ENCODE measurements around the gene IL4R.

IL4R gene

GRCh38 chr16:27363246-27363632 is 49.5 kb downstream of the IL4R start:
- ATAC-seq = no peak

DNA sequence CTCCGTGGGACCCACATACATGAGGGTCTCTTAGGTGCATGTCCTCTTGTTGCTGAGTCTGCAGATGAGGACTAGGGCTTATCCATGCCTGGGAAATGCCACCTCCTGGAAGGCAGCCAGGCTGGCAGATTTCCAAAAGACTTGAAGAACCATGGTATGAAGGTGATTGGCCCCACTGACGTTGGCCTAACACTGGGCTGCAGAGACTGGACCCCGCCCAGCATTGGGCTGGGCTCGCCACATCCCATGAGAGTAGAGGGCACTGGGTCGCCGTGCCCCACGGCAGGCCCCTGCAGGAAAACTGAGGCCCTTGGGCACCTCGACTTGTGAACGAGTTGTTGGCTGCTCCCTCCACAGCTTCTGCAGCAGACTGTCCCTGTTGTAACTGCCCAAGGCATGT is 50.0 kb downstream of the IL4R start:
- no peak for ATAC-seq

DNA sequence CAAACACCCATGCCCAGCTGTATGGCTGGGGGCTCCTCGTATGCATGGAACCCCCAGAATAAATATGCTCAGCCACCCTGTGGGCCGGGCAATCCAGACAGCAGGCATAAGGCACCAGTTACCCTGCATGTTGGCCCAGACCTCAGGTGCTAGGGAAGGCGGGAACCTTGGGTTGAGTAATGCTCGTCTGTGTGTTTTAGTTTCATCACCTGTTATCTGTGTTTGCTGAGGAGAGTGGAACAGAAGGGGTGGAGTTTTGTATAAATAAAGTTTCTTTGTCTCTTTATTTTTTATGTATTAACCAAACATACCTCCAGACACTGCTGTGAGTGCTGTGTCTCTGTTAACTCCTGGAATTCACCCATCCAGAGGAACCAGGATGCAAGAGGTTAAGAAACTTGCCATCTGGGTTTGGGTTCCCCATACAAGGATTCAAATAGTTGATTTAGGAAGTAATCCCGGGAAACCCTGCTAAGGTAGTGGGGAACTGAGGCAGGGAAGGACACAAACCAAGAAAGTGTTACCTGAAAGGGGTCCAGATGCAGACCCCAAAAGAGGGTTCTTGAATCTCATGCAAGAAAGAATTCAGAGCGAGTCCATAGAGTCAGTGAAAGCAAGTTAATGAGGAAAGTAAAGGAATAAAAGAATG is 50.8 kb downstream of the IL4R start:
- no peak for ATAC-seq

DNA sequence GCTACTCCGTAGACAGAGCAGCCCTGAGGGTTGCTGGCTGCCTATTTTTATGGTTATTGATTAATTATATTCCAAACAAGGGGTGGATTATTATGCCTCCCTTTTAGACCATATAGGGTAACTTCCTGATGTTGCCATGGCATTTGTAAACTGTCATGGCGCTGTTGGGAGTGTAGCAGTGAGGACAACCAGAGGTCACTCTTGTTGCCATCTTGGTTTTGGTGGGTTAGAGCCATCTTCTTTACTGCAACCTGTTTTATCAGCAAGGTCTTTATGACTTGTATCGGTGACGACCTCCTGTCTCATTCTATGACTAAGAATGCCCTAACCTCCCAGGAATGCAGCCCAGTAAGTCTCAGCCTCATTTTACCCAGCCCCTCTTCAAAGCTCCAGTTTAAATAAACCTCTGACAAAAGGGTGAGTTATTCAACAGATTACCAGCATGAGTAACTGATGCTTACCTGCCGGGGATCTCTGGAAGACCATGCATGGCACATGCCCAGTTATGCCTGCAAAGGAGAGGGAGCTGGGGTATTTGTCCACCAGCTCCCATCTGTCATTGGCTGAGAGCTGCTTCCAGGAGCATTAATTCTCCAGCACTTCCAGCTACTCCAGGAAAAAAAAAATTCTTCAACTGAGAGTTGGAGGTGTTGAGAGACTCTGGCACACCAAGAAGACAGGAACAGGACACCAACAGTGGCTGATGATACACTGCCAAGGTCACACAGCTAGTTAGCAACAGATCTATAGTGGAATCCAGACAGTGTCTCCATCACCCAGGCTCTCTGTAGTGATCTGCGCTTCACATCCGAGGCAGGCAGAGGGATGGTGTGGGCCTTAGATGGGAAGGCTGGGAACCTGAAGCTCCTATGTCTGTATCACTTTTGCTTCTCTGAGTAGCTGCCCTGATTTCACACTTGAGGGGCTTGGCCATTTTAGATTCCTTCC is 51.6 kb downstream of the IL4R start:
- peak; percentile 12 to 22 for ATAC-seq

DNA sequence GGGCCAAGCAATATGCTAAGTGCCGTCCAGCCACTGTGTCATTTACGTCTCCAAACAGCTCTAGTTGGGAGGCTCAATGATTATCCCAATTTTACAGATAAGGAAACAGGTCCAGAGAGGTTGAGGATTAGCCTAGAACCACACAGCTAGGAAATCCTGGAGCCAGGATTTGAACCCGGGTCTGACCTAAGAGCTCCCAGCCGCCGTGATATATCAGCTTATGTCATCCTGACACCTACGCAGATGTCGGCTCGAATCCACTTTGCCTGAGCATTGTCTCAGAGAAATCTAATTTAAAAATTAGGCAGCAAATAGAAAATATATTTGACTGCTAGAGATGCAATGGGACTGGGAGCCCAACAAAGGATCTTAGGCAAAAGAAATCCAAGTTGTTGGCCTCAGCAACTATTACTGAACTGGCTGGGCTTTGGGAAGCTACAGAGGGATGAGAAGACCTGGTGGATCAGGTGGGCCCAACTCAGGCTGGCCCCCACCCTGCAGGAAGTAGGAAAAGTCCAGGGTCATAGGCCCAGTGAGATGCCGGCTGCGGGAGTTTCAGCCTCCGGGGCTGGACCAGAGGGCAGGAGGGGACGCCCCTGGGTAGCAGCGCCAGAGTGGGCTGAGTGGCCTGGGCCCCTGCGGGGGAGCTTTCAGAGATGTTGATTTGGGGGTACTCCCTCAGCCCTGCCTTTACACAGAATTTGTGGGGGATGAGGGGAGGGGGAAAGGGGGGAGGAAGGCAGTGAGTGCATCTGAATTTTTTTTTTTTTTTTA is 53.1 kb downstream of the IL4R start:
- peak; percentile 0 to 2 for ATAC-seq

GRCh38 chr16:27367461-27368357 is 53.9 kb downstream of the IL4R start:
- ATAC-seq = peak; percentile 80

DNA sequence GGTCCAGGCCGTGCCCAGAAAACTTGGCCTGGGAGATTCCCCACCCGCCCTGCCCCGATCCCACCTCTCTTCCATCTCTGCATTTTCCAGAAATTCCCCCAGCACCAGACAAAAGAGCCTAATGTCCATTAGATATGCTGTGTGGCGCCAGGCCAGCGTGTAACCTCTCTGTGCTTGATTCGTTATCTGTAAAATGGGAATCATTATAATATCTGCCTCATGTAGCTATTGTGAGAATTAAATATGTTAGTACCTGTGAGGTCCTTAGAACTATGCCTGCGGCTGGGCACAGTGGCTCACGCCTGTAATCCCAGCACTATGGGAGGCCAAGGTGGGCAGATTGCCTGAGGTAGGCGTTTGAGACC is 54.6 kb downstream of the IL4R start:
- ATAC-seq = no peak

- ATAC-seq = no peak
These were observed 56.0 kb downstream of the IL4R start for GRCh38 chr16:27369806-27370205.

DNA sequence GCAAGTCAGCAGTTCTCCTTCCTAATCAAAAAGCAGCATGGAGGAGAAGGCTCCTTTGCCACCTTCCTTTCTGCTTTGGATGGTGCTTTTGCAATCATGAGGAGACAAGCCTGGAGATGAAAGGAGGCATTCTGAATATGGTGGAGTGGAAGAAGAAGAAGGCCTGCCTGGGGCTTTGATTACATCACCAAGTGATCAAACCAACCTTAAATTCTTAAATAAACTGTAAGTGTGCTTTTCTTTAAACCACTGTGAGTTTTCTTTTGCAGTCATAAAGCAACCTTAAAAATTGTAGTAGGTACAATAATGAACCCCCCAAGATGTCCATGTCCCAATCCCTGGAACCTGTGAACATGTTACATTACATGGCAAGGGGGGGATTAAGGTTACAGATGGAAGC is 56.5 kb downstream of the IL4R start:
- no peak for ATAC-seq

GRCh38 chr16:27373312-27373711 is 59.5 kb downstream of the IL4R start:
- no peak for ATAC-seq

DNA sequence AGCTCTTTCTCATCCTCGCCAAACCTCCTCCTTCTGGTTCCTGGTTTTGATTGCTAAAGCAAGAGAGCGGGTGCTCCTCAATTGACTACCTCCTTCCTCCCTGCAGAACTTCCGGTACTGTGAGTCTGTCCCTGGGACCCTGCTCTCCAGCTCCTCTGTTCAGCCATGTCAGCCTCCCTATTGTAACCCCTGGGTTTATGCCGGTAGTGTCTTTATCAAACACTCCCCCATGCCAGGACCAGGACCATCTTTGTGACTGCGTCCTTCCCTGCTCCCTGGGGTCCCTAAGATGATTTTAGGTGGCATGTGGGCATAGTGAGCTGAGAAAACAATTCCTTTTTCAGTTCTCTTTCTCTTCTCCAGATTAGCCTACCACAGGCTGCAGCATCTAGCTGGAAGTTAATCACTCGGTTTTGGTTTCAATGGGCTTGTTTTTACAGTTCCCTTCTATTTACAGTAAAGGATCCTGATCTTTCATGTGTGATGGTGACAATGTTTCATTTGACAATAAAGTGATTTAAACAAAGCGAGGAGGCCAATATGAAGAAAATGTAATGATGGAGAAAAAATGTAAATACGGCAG is 60.5 kb downstream of the IL4R start:
- ATAC-seq = peak; percentile 15 to 58

DNA sequence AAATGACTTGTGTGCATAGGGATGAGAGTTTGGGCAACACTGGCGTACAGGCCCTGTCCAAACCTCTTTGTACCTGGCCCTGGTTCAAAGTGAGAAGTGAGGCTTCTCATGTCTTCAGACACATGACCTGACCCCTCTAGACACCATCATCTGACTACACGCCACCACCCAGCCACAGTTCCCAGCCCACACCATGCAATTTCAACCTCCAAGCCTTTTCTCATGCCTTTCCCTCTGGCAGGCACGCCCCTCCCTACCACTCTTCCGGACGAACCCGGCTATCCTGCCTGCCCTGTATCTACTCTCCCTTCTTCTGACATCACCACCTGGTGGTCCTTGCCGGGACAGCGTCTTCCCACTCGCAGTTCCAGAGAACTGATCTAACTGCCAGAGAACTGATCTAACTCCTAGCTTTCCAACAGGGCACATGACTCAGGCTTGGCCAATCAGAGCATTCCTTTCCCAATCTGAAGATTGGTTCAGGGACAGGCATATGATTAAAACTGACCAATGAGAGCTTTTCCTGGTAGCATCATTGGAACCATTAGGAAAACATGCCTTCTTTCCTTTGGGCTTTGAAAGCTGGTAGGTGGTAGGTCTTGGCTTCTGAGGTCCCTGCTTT is 61.1 kb downstream of the IL4R start:
- peak; percentile 20 to 33 for ATAC-seq

DNA sequence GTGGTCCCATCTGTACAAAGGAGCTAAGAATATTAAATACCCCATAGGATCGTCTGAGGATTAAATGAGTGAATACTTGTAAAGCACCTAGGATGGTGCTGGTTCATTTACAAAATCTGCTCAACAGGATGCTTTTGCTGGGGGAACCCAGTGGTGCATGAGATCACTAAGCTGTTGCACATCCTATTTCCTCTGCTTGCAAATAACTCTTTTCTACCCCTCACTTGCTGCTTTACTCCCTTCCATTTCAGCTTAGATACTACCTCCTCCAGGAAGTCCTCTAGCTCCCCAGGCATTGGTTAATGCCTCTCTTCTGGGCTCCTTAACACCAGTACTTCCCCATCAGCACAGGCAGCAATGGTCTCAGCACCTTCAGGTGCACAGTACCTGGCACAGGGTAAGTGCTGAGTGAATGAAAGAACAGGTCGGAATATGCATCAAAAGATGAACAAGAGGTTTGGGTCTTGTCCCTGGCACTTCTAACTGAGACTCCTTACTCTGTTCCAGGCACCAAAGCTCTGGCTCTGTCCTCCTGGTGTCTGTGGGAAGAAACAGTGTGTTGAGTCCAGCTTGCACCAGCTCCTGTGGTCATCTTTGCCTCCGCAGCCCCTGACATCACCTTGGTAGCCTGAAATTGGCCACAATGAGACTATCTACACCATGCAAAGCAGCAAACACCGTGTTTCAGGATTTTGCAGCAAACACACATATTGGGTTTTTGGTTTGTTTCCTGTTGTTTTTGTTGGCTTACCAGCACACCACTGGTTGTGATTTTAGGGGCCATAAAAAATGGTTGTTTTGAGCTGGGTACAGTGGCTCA is 64.1 kb downstream of the IL4R start:
- peak in 1 of 2 donors; percentile 16 for ATAC-seq

- ATAC-seq = peak; percentile 14 to 27
These were observed 65.2 kb downstream of the IL4R start for GRCh38 chr16:27378871-27379481.

DNA sequence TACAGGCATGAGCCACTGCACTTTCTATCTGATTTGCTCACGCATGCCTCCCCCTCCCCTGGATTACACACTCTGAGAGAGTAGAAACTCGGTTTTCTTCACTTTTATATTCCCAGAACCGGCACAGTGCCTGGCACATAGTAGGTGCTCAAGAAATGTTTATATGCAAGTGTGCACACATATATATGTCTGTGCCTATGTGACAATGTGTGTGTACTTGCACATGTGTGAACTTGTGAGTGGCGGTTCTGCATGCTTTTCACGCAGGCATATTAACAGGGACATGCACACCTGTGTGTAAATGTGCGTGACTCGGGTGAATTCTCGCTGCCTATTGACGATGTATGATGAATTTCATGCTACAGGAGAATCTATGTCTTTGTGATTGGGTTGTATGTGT is 66.1 kb downstream of the IL4R start:
- ATAC-seq = no peak

DNA sequence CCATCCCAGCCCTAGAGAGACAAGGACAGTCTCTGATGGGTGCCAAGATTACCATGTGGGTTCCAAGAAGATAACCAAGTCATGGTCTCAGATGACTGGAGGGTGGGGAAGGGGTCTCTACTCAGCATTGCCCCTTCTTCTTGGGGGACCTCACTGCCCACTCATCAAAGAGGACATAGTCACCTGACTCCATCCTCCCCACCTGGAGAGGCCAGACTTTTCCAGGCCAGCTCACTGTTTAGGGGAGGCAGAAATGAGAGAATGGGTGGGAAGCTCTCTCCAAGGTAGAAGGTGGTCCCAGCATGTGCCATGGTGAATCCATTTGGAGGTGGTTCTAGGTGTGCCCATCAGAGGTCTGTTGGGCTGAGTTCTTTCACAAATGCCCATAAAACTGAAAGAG is 67.5 kb downstream of the IL4R start:
- no peak for ATAC-seq

DNA sequence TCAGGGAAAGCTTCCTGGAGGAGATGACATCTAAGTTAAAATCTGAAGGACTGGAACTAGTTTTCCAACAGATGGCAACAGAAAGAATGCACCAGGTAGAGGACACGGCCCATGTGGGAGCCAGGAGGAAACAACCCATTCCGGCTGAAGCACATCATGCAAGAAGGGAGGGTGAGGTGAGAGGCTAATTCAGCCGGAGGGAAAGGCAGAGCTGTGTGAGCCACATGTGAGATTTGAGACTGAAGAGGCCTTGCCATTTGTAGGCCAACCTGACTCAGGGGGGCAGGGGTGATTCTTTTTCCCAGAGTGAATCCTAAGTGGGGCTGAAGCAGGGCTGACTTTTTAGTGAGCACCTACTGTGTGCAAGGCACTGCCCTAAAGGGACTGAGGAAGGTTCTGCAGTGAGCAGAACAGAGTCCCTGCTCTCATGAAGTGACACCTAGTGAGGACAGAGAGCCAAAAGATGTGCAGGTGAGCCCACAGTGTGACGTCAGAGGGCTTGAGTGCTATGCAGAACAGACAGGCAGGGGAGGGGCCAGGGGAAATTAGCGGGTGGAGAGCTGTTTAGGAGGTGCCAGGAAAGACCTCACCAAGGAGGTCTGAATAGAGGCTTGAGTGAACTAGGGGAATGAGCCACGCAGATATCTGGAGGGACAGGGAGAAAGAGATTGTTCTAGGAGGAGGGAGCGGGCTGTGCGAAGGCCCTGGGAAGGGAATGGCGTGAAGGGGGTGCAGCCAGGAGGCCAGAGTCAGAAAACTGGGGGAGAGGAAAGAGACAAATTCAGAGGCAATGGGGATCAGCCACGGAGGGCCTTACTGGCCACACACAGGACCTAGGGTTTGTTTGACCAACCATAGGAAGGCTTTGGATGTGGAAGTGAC is 68.4 kb downstream of the IL4R start:
- no peak for ATAC-seq

GRCh38 chr16:27383556-27384243 is 69.9 kb downstream of the IL4R start:
- no peak for ATAC-seq
